GM21447 (cell line): ENCODE results near the gene ISY1.
"Not testable (repeated sequence)": the region's sequence is repeated elsewhere in the genome, so short reads cannot be mapped to it uniquely, and the experiment has no call there.

ENCODE experiments used
- ATAC-seq: cut with Tn5 transposase; IDR thresholded peaks from one replicate; pipeline ENCODE4 v1.9.1; 2021; ENCODE audit not compliant: unreplicated experiment

ISY1 gene

DNA sequence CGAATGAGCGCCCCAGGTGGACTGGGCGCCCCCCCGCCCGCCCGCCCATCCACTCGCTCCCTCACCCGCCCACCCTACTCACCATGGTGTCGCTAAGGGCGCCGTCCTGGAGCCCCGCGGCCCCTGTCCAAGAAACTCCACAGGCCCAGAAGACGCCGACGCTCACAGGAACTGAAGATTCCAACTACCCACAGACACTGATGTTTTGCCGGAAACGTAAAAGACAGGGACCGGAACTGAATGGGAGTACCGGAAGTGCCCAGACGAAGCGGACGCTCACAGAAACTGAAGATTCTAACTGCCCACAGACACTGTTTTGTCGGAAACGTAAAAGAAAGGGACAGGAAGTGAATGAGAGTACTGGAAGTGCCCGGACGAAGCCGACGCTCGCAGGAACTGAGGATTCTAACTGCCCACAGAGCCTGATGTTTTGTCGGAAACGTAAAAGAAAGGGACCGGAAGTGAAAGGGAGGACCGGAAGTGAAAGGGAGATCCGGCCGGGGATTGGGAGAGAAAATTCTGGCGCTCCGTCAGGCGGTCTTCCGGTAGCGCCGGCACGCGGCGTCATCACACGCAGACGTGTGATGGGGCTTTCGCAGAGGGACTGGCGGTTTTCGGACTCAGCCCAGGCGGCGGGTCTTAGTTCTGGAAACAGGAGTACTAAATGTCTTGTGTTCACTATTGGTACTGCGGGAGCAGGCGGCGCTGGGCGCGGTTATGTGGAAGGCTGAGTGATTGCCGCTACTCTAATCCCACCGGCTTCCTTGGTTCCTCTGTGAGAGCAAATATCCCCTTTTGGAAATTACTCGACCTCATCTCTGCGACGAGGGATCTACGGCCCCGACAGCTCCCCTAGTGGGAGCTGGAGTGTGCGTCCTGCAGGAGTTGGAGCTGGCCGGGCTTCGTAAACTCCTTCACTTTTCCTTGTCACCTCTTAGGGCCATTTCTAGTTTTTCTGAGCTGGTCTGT lies at the start of gene ISY1:
ISY1 (minus strand) TSS at position 173 of the 969 bp plus-strand sequence; CDS start at position 85, 88 bp downstream.
- ATAC-seq = peak; percentile 72

DNA sequence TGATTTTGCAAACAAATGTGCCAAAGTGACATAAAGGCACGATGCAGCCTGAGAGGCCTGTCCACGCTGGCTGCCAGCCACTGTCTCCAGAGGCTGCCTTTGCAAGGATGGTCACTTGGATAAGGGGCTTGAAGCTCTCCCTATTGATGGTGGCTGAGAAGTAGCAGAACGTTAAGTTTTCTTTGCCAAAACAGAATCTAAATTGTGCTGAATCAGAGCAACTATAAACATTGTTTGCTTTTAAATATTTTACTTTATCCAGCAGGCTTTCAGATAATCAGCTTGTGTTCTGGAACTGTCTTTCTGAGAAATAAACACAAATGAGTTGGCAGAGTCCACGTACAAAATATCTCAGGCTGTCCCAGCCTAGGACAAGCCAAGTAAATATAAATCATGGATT lies 46.6 kb upstream of the ISY1 start:
- ATAC-seq = no peak

DNA sequence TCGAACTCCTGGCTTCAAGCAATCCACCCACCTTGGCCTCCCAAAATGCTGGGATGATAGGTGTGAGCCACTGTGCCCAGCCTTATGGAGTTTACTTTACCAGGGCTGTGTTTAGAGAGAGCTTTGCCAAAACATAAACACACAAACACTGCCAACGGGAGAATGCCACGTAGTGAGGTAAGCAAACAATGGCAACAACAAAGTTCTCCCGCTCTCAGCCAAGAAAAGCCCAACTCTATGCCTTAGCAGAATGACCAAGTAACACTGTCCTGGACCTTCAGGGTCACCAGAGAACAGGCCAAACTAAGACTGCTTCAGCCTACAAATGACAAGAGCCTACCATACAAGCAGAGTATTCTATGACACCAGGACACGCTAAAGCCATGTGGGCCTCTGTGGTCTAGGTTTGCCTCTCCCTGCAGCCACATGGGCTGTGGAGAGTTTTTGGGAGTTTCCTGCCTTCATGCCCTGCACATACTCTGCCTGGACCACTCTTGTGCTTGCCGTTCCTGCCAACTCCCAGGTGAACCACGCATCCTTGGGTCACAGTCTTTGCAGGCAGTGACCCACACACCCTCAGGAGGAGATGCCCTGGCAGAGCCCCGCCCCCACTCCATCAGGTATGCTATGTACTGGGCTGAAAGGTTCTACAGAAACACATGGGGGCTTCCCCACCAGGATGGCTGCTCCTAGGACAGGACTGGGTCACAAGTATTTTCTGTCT lies 44.4 kb upstream of the ISY1 start:
- no peak for ATAC-seq

DNA sequence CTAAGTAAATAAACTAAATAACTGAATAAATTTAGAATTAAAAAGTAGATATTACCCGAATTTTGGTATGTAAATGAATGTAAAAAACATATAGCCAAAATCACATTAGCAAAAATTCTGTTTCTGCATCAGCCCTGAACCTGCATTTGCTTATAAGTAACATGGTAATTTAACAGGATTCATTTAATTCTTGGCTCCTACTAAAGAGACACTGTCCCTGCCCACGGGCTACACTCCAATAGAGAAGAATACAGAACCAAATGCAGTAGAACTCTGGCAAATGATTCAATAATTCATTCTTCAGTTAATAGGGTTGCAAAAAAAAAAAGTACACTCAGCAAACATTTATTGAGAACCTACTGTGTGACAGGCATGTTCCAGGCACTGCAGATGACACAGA lies 43.6 kb upstream of the ISY1 start:
- ATAC-seq = no peak

DNA sequence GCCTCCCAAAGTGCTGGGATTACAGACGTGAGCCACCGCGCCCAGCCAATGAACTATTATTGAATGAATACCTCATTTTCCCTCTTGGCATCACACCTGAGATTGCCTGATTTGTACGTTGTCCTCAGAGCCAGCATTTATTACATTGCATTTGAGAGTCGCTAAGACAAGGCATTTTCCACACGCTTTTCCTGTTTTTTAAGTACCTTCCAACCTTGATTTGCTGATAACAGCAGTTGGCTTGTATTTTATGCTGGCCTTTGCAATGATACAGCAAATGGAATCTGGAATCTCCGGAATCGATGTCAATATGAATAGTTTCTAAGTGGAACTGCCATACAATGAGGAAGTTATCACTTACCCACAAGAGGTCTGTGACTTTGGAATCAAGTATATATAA lies 38.5 kb upstream of the ISY1 start:
- ATAC-seq = no peak

DNA sequence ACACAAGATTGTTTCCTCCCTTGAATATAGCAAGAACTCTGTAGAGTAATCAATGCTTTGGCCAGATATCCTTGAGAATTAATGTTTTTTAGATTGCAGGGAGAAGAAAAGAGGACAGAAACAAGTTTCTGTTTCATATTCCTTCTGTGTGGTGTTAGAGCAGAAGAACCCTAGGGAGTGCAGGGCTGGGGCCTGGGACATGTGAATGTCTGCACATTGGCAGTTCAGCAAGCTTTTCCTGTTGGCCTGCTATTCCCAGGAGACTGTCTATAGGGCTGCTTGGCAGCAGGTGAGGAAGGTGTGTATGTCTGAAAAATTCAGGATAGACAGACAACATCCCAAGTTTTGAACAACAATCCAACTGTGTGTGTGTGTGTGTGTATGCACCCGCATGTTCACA lies 36.5 kb upstream of the ISY1 start:
- no peak for ATAC-seq

DNA sequence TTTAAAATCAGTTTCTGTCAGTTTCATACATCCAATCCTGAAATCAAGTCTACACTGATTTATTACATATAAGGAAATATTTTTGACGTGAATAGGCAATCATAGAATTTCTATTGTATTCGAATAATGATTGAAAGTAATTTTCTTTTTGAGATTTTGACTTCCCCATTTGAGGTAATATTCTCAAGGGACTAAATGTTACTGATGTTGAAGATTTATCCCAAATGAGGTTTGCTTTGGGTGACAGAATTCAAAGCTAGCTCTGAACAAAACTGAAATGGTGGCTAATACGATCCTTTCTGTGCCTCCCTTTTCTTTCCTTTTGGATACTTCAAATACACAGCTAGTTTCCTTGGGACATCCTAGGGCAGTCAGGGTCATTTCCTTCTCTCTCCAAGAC lies 35.7 kb upstream of the ISY1 start:
- no peak for ATAC-seq

DNA sequence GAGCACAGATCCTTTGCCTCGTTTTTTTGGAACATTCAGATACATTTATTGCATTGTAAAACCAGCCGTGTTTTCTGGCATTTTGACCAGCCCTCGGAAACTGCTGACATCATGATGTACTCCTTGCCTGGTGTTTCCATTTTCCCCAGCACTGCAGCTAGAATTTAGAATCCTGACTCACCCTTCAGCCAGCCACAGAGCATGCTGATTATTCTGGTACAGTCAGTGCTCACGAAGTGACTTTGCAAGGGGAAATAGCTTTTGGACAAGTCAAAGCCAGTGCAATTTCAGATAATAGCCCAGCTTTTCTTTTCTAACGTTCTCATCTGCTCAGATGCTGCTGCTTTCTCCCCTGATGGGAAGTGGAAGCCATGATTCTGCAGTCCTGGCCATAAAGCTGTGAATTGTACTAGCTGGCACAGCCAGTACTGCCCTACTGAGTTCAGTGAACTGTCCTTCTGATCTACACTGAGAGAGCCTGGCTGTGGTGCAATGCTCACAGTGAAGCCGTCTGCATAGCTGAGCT lies 34.9 kb upstream of the ISY1 start:
- ATAC-seq = no peak

DNA sequence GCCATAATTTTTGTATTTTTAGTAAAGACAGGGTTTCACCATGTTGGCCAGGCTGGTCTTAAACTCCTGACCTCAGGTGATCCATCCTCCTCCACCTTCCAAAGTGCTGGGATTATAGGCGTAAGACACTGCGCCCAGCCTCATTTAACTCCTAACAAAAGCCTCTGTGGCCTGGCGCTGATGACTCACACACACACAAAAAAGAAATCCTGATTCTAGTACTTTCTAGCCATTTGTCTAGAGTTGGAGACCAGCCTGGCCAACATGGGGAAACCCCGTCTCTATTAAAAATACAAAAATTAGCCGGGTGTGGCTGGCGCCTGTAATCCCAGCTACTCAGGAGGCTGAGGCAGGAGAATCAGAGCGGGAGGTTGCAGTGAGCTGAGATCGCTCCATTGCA lies 28.9 kb upstream of the ISY1 start:
- not testable (repeated sequence) for ATAC-seq

DNA sequence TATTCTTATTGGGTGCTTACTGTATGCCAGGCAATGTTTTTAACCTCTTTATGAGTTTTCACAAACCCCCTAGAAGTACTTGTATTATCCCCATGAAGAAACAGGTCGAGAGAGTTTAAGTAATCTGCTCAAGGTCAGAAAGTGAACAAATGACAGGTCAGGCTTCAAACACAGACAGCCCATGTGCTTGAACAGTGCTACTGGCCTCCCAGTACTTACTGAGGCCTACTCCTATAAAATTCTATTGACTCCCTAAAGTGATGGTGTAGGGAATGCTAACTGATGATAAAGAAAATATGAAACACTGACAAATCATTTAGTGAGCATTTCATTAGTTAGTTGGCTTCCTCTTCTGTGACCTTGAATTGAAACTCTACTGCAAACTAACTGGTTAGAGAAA lies 27.0 kb upstream of the ISY1 start:
- no peak for ATAC-seq

DNA sequence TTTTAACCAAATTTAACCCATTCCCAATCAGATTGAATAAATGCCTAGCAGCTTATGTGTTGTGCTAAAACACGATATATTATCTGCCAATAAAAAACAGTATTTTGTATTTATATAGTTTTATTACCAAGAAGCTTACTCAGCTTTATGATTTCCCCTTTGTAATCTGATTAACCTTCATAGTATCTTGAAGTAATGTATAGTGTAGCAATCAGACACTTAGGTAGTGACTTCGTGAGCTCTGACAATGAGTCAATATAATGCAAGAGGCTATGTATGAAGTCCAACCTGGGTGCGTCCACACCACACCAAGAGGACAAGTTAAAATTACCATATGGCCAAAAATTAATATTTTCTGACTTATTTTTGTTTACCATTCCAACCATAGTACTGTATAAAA lies 24.9 kb upstream of the ISY1 start:
- no peak for ATAC-seq

DNA sequence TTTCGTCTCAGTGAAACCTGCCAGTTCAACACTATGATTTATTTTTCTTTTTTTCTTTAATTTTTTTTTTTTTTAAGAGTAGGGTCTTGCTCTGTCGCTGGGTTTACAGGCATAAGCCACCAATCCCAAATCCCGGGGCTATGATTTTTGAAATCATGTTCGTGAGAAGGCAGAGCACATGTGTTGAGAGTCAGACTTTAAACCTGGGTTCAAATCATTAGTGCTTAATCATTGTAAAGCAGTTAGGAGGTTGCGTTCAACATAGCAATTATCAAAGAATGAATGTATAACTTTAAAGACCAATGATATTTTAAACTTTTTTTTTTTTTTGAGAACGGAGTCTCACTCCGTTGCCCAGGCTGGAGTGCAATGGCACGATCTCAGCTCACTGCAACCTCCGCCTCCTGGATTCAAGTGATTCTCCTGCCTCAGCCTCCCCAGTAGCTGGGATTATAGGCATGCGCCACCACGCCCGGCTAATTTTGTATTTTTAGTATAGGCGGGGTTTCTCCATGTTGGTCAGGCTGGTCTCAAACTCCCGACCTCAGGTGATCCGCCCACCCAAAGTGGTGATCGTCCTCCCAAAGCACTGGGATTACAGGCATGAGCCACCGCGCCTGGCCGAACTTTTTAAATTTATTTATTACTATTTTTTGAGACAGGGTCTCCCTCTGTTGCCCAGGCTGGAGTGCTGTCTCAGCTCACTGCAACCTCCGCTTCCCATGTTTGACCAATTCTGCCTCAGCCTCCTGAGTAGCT lies 24.1 kb upstream of the ISY1 start:
- ATAC-seq = not testable (repeated sequence)

DNA sequence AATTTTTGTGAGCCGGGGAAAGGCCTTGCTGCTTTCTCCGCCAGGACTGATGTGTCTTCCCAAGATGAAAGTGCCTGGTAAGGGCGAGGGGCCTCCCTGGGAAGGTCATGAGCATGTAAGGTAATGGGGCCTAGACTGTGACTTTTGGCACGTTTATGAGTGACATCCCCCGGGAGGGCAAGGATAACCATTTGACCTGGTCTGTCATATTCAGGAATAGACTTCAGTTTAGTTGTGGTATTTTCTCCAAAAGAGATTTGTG lies 23.5 kb upstream of the ISY1 start:
- peak; percentile 20 for ATAC-seq

DNA sequence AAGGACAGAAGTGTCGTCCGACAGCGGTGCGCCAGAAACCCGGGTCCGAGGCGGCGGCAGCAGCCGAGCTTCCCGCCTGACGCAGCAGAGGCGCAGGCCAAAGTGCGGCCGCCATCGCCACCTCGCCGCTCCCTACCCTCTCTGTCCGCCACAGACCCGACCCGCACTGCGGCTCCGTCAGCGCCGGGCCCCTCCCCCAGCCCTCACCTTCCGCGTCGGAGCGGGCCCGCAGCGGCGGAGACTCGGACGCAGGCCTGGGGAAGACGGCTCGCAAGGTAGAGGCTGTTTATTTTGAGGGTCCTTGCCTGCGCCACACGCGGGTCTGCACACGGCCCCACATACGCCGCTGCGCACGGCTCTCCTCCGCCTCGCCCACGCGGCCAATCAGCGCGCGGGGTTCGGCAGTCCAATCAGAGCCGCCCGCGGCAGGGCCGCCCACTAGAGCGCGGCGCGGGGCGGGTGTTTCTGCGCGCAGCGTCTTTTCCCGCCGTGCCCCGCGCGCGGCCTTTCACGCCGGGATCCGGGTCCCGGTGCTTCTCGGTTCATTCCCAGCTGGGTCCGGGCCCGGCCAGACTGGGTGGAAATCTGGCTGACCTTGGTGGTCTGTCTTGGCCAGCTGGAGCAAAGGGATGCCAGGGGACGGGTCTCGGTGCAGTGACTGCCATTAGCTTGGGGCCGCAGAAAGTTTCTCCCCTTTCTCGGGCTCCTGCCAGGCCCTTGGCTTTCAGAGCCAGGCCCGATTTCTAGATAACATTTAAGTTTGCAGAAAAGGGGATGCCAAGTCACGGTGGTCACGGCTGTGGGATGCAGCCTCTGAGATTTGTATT lies 22.9 kb upstream of the ISY1 start, which contains the start of gene CNBP:
CNBP (minus strand) TSS at position 328 of the 827 bp plus-strand sequence. CDS start 12,139 bp downstream, outside the sequence.
- ATAC-seq = peak; percentile 93

DNA sequence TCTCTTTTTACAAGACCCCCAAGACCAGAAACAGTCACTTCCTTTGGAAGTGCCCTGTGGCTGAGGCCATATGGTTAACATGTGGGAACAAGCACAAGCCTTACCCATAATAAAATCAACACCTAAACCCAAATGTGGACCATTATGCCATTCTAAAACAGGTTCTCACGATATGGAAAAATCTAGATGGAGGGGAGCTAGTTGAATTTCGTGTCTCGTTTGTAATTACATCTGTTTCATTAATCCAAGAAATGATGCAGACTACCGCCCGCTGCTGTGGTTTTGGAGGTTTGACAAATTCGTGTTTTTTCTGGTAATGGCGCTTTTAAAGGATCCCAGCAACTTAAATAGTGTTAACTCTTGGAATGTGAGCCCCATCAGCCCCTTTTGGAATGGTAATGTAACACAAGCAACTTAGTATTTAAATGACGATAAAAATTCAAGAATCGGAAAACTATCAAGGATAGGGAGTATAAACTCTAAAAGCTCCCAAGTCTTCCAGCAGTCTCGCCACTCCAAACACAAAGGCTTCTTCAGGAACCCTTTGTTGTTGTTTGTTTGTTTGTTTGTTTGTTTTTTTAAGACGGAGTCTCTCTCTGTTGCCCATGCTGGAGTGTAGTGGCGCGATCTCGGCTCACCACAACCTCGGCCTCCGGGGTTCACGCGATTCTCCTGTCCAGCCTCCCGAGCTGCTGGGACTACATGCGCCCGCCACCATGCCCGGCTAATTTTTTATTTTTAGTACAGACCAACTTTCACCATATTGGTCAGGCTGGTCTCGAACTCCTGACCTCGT lies 21.7 kb upstream of the ISY1 start:
- no peak for ATAC-seq

DNA sequence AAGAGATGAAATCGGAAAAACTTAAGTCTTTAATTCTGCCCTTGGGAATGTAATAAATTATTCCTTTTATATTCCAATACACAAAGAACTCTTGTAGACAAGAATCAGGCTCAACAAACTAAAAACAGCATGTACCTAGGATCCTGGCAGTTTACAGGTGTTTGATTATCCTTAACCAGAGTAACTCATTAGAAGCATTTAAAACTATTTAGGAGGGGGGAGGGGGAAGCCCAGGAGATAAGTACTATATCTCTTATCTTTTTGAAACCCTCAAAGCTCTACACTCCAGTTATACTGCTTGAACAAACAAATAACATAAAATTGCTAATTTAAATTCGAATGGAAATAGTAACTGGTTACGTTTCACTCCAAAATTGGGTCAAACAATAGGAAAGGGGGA lies 21.0 kb upstream of the ISY1 start:
- ATAC-seq = no peak

DNA sequence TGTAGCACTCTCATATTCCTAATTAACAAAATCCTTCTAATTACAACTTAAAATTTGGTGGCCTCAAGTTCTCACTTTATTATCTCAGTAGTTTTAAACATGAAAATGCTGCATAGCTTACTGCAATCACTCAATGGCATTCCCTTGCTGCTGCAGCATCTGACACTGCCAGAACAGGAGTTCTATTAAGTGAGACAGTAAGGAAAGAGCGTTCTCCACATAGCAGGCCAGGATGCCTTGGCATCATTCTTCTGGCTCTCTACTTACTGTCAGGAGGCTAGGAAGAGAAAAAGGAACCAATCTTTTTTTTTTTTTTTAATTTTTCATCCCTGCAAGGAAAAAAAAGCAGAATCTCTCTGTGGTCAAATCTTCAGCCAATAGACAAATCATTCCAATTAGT lies 19.6 kb upstream of the ISY1 start:
- ATAC-seq = no peak

DNA sequence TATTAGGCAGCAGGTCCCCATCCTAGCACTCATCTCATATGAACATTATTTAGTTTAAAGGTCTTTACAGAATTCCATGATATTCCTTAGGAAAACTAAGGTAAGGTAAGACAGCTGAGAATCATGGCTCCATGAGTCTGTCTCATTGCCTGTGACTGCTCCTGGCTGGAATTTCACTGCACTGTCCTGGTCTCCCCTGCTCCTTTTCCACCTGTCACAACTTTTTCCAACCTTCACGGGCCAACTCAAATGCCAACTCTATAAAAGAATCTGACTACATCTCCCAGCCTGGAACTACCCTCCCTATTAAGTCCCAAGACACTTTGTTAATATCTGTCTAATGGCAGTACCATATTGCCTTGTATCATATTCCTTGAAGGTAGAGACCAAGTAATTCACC lies 15.2 kb upstream of the ISY1 start:
- no peak for ATAC-seq

DNA sequence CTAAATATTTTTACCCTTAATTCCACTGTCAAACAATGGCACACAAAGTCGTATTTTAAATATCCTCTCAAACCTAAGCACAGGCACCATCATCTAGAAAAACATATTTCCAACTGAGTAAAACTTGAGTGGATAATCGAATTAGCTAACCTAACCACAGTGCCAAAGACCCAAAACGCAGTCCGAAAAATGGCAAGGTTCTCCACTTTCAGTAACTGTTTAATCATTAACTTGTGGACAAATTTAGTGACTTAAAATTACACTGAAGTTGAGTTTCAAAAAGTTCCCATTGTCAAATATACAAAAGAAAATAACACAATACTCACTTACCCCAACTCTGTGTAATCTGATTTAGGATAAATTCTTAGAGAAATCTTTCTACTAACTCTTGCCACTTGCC lies 12.9 kb upstream of the ISY1 start:
- ATAC-seq = no peak

DNA sequence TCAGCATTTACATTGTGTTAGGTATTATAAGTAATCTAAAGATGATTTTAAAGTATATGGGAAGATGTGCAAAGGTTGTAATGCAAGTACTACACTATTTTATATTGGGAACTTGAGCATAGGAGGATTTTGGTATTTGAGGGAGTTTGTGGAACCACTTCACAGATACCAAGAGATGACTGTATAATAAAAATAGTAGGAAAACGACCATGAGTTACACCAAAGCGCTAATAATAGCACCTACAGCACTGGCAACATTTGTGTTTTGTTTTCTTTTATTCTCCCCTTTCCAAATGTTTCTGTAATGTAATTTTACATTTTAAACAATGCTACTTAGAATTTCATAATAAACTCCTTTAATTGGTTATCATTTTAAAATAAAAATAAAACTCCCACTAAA lies 12.3 kb upstream of the ISY1 start:
- no peak for ATAC-seq
